GM21717 (cell line): Measurements from ENCODE around the gene PAPPA.

Source experiments
- ATAC-seq: cut with Tn5 transposase; IDR thresholded peaks from one replicate; pipeline ENCODE4 v1.9.1; 2021; ENCODE audit warnings: mild to moderate bottlenecking, moderate library complexity; ENCODE audit not compliant: unreplicated experiment

PAPPA gene

GRCh38 chr9:116223926-116224325 is 70.3 kb downstream of the PAPPA start:
- no peak for ATAC-seq

GRCh38 chr9:116230051-116230632 is 76.6 kb downstream of the PAPPA start:
- ATAC-seq, result no peak

GRCh38 chr9:116232424-116233159 is 79.0 kb downstream of the PAPPA start:
- no peak for ATAC-seq

GRCh38 chr9:116233160-116233530 is 79.6 kb downstream of the PAPPA start:
- ATAC-seq, result no peak

GRCh38 chr9:116234081-116234480 is 80.5 kb downstream of the PAPPA start:
- ATAC-seq, result no peak

- ATAC-seq, result no peak
Observed at GRCh38 chr9:116236979-116237378, 83.4 kb downstream of the PAPPA start.

GRCh38 chr9:116237456-116237855 is 83.9 kb downstream of the PAPPA start:
- no peak for ATAC-seq

- ATAC-seq, result no peak
Observed at GRCh38 chr9:116238225-116238624, 84.6 kb downstream of the PAPPA start.

- ATAC-seq, result no peak
Observed at GRCh38 chr9:116238776-116239340, 85.3 kb downstream of the PAPPA start.

GRCh38 chr9:116243708-116244107 is 90.1 kb downstream of the PAPPA start:
- ATAC-seq, result no peak

GRCh38 chr9:116247284-116247683 is 93.7 kb downstream of the PAPPA start:
- ATAC-seq, result no peak

- ATAC-seq, result no peak
Observed at GRCh38 chr9:116247791-116248374, 94.3 kb downstream of the PAPPA start.

- ATAC-seq, result no peak
Observed at GRCh38 chr9:116250891-116251290, 97.3 kb downstream of the PAPPA start.

GRCh38 chr9:116251366-116251765 is 97.8 kb downstream of the PAPPA start:
- no peak for ATAC-seq

GRCh38 chr9:116260531-116260930 is 106.9 kb downstream of the PAPPA start:
- ATAC-seq, result no peak

GRCh38 chr9:116262448-116262847 is 108.9 kb downstream of the PAPPA start:
- ATAC-seq, result no peak

GRCh38 chr9:116264361-116264760 is 110.8 kb downstream of the PAPPA start:
- no peak for ATAC-seq

GRCh38 chr9:116267021-116267420 is 113.4 kb downstream of the PAPPA start:
- ATAC-seq, result no peak

GRCh38 chr9:116269250-116269649 is 115.7 kb downstream of the PAPPA start:
- ATAC-seq, result no peak

- no peak for ATAC-seq
Observed at GRCh38 chr9:116270546-116270945, 117.0 kb downstream of the PAPPA start.

GRCh38 chr9:116271340-116271739 is 117.7 kb downstream of the PAPPA start:
- no peak for ATAC-seq

- no peak for ATAC-seq
Observed at GRCh38 chr9:116271991-116272390, 118.4 kb downstream of the PAPPA start.
